GM12878 (cell line): ENCODE results near the gene CDYL2.

Source experiments
- ATF2 ChIP-seq: IDR thresholded peaks from 2 replicates; pipeline ENCODE4 v1.6.1; 2012; ENCODE audit warnings: low read length, inconsistent platforms
- ATF3 ChIP-seq: IDR thresholded peaks from 2 replicates; pipeline ENCODE4 v1.6.1; 2011; ENCODE audit warnings: low read depth, mild to moderate bottlenecking, low read length, moderate library complexity, borderline replicate concordance; ENCODE audit errors: extremely low read depth
- EZH2 ChIP-seq: IDR thresholded peaks from 2 replicates; pipeline ENCODE4 v1.6.1; 2012; ENCODE audit warnings: low read depth, mild to moderate bottlenecking, control low read depth, inconsistent platforms, low read length, borderline replicate concordance; ENCODE audit not compliant: control insufficient read depth
- HDAC6 ChIP-seq: fragments of 200-600 bp; sonication (generic); IDR thresholded peaks from one replicate; pipeline ENCODE4 v1.8.0; 2017; ENCODE audit warnings: antibody characterized with exemption; ENCODE audit not compliant: unreplicated experiment
- IRF3 ChIP-seq: fragments of 450-650 bp; IDR thresholded peaks from 2 replicates; pipeline ENCODE4 v1.6.1; 2014; ENCODE audit warnings: mild to moderate bottlenecking
- NR2C2 ChIP-seq: IDR thresholded peaks from 2 replicates; pipeline ENCODE4 v1.6.1; 2011; ENCODE audit warnings: borderline replicate concordance, low read depth; ENCODE audit not compliant: control insufficient read depth, insufficient read length
- POLR2A ChIP-seq: IDR thresholded peaks from 2 replicates; pipeline ENCODE4 v1.6.1; 2011; ENCODE audit warnings: low read depth, mild to moderate bottlenecking, low read length
- TARDBP ChIP-seq: IDR thresholded peaks from 2 replicates; pipeline ENCODE4 v1.6.1; 2016; ENCODE audit warnings: borderline replicate concordance
- ZNF274 ChIP-seq: IDR thresholded peaks from one replicate; pipeline ENCODE4 v1.8.0; 2011; ENCODE audit not compliant: insufficient read length, insufficient read depth
- TF ChIP-seq, protein P1 (sequence below), 3 experiments: IDR thresholded peaks in 2 of 3; conservative IDR thresholded peaks in 1 of 3; 2 replicates each; pipeline ENCODE4 v1.5.1; 2011; ENCODE audit warnings: low read depth in 3 of 3, low read length in 3 of 3, mild to moderate bottlenecking in 3 of 3, control low read depth in 2 of 3, moderate library complexity in 2 of 3, inconsistent platforms in 1 of 3, mixed read lengths in 1 of 3; ENCODE audit not compliant: control insufficient read depth in 2 of 3, insufficient read depth in 1 of 3; ENCODE audit errors: extremely low read depth in 1 of 3

DNA sequence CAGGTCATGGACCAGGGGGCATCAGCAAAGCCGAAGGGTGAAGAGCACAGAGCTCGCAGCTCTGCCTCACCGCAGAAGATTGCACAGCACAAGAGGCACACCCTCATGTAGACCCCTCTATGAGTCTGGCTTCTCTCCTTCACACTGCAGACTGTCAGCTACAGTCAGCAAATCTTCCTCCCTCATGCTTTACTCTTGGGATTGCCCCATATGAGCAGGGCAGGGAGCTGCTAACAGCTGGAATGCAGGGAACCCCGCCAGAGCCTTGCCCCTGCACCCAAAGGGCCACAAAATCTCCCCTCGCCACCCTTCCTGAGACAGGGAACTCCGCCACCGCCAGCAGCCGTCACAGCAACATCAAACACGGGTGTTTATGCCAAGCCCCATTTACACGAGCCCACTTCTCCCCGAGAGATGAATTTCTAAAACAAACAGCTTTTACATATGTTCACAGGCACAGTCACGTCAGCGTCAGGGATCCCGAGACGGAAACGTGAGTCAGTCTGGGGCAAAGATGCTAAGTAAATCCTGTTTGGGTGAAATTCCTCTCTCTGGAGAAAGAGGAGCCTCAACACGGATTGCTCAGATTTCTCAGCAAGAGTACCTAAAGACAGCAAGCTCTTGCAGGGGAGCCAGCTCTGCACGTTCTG, 121.9 kb downstream of the CDYL2 start:
- TF ChIP-seq ATF3 (no peak), POLR2A (no peak), HDAC6 (no peak), EZH2 (no peak), NR2C2 (no peak), IRF3 (no peak), ZNF274 (no peak), TARDBP (no peak), ATF2 (no peak)
- TF ChIP-seq, protein P1, sequence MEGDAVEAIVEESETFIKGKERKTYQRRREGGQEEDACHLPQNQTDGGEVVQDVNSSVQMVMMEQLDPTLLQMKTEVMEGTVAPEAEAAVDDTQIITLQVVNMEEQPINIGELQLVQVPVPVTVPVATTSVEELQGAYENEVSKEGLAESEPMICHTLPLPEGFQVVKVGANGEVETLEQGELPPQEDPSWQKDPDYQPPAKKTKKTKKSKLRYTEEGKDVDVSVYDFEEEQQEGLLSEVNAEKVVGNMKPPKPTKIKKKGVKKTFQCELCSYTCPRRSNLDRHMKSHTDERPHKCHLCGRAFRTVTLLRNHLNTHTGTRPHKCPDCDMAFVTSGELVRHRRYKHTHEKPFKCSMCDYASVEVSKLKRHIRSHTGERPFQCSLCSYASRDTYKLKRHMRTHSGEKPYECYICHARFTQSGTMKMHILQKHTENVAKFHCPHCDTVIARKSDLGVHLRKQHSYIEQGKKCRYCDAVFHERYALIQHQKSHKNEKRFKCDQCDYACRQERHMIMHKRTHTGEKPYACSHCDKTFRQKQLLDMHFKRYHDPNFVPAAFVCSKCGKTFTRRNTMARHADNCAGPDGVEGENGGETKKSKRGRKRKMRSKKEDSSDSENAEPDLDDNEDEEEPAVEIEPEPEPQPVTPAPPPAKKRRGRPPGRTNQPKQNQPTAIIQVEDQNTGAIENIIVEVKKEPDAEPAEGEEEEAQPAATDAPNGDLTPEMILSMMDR (IDR thresholded peaks at IDR 0.05 in 2 of 3, conservative IDR thresholded peaks at IDR 0.05 in 1 of 3; ENCODE audit: control insufficient read depth in 2 of 3, extremely low read depth in 1 of 3, insufficient read depth in 1 of 3, low read depth in 3 of 3, low read length in 3 of 3), result no peak
